HUDEP-2 (cell line): Measurements from ENCODE around the gene MAPK14.

Experiments
- DNase-seq, 76 experiments: peaks; one replicate each; lab custom pipeline; 2025; ENCODE audit not compliant: unreplicated experiment in 76 of 76; lab: John Stamatoyannopoulos, UW

Gene MAPK14

GRCh38 chr6:36098253-36098919 is 70.8 kb downstream of the MAPK14 start:
- DNase-seq = no peak

GRCh38 chr6:36098920-36099647 is 71.5 kb downstream of the MAPK14 start:
- peak in 41 of 76 experiments; percentile 14 to 79 (median 60) for DNase-seq

GRCh38 chr6:36099869-36100483 is 72.4 kb downstream of the MAPK14 start:
- peak in 68 of 76 experiments; percentile 29 to 85 (median 69) for DNase-seq

GRCh38 chr6:36101691-36102090 is 74.1 kb downstream of the MAPK14 start:
- no peak for DNase-seq

- DNase-seq = no peak
Observed at GRCh38 chr6:36102853-36103252, 75.2 kb downstream of the MAPK14 start.

GRCh38 chr6:36104836-36105235 is 77.2 kb downstream of the MAPK14 start:
- DNase-seq = no peak

- DNase-seq = no peak
Observed at GRCh38 chr6:36109092-36109491, 81.5 kb downstream of the MAPK14 start.

GRCh38 chr6:36110050-36110449 is 82.4 kb downstream of the MAPK14 start:
- DNase-seq = no peak

- peak in 1 of 76 experiments; percentile 26 for DNase-seq
Observed at GRCh38 chr6:36110863-36111262, 83.3 kb downstream of the MAPK14 start.

GRCh38 chr6:36111526-36111925 is 83.9 kb downstream of the MAPK14 start:
- no peak for DNase-seq

- DNase-seq = no peak
Observed at GRCh38 chr6:36113049-36113448, 85.4 kb downstream of the MAPK14 start.

- DNase-seq = no peak
Observed at GRCh38 chr6:36113703-36114102, 86.1 kb downstream of the MAPK14 start.

- DNase-seq = no peak
Observed at GRCh38 chr6:36114798-36115408, 87.3 kb downstream of the MAPK14 start.

- DNase-seq = no peak
Observed at GRCh38 chr6:36115412-36115811, 87.8 kb downstream of the MAPK14 start.

- peak in 27 of 76 experiments; percentile 7 to 54 (median 32) for DNase-seq
Observed at GRCh38 chr6:36116066-36116864, 88.7 kb downstream of the MAPK14 start.

- DNase-seq = peak in 73 of 76 experiments; percentile 21 to 84 (median 67)
Observed at GRCh38 chr6:36116943-36117342, 89.3 kb downstream of the MAPK14 start.

GRCh38 chr6:36117658-36118549 is 90.3 kb downstream of the MAPK14 start:
- peak in 1 of 76 experiments; percentile 13 for DNase-seq

GRCh38 chr6:36118550-36119107 is 91.0 kb downstream of the MAPK14 start:
- peak in 74 of 76 experiments; percentile 80 to 99 (median 97) for DNase-seq

GRCh38 chr6:36119209-36119608 is 91.6 kb downstream of the MAPK14 start:
- DNase-seq = peak in 1 of 76 experiments; percentile 34
